HG03457 (cell line): ENCODE data around the gene DBNDD1.
"Not testable (repeated sequence)": the region's sequence is repeated elsewhere in the genome, so short reads cannot be mapped to it uniquely, and the experiment has no call there.

Experiments used
- ATAC-seq: cut with Tn5 transposase; IDR thresholded peaks from one replicate; pipeline ENCODE4 v1.9.1; 2021; ENCODE audit warnings: moderate number of reproducible peaks; ENCODE audit not compliant: unreplicated experiment

DBNDD1 gene

GRCh38 chr16:90018652-90019542, at the start of gene DBNDD1:
Gene DBNDD1, minus strand, starts transcription at chr16:90019456. Its CDS starts 115 bp downstream, at chr16:90019341.
- ATAC-seq = no peak

GRCh38 chr16:90061437-90061836, 42.2 kb upstream of the DBNDD1 start:
- no peak for ATAC-seq

GRCh38 chr16:90057738-90058173, 38.5 kb upstream of the DBNDD1 start:
- ATAC-seq = no peak

GRCh38 chr16:90056521-90056920, 37.3 kb upstream of the DBNDD1 start:
- not testable (repeated sequence) for ATAC-seq

- ATAC-seq = no peak
Observed at GRCh38 chr16:90055371-90055770, 36.1 kb upstream of the DBNDD1 start.

GRCh38 chr16:90054554-90054953, 35.3 kb upstream of the DBNDD1 start:
- ATAC-seq = no peak

GRCh38 chr16:90053902-90054500, 34.7 kb upstream of the DBNDD1 start:
- no peak for ATAC-seq

GRCh38 chr16:90050969-90051368, 31.7 kb upstream of the DBNDD1 start:
- no peak for ATAC-seq

- no peak for ATAC-seq
Observed at GRCh38 chr16:90048737-90049330, 29.6 kb upstream of the DBNDD1 start.

GRCh38 chr16:90048347-90048722, 29.1 kb upstream of the DBNDD1 start:
- no peak for ATAC-seq

GRCh38 chr16:90047714-90048346, 28.6 kb upstream of the DBNDD1 start:
- no peak for ATAC-seq

- ATAC-seq = no peak
Observed at GRCh38 chr16:90046971-90047713, 27.9 kb upstream of the DBNDD1 start.

GRCh38 chr16:90046122-90046970, 27.1 kb upstream of the DBNDD1 start:
- ATAC-seq = no peak

- ATAC-seq = no peak
Observed at GRCh38 chr16:90044111-90044551, 24.9 kb upstream of the DBNDD1 start.

- ATAC-seq = no peak
Observed at GRCh38 chr16:90043526-90043925, 24.3 kb upstream of the DBNDD1 start.

GRCh38 chr16:90042946-90043514, 23.8 kb upstream of the DBNDD1 start:
- ATAC-seq = no peak

- no peak for ATAC-seq
Observed at GRCh38 chr16:90041896-90042473, 22.7 kb upstream of the DBNDD1 start.

- no peak for ATAC-seq
Observed at GRCh38 chr16:90040152-90041023, 21.1 kb upstream of the DBNDD1 start.
